Gastroesophageal sphincter (tissue), 4 donors: ENCODE results near the gene SLC36A1. TPM values are rescaled to one million over a fixed set of nuclear protein-coding genes. Genes with fewer than 3 reads are reported as not detected.

Experiments
- ATAC-seq: fragments of 150-250 bp; one replicate; pipeline ENCODE4 v1.9.1; 2016; ENCODE audit warnings: mild to moderate bottlenecking, moderate library complexity
- H3K27ac ChIP-seq, 4 donors: fragments of 200-600 bp; sonication (generic) in 3 of 4; 1 replicate in 3 of 4; 2 replicates in 1 of 4; pipeline ENCODE4 v1.5.1; 2016 to 2019
- H3K27me3 ChIP-seq: fragments of 200-600 bp; sonication (generic); one replicate; pipeline ENCODE4 v1.5.1; 2019
- H3K36me3 ChIP-seq, 2 donors: fragments of 200-600 bp; sonication (generic); one replicate each; pipeline ENCODE4 v1.5.1; 2019; ENCODE audit warnings: control low read depth in 1 of 2
- H3K4me1 ChIP-seq, 3 donors: fragments of 200-600 bp; sonication (generic); 1 replicate in 2 of 3; 2 replicates in 1 of 3; pipeline ENCODE4 v1.5.1; 2016 to 2019; ENCODE audit warnings: control low read depth in 2 of 3
- H3K4me3 ChIP-seq, 2 donors: fragments of 200-600 bp; sonication (generic); one replicate each; pipeline ENCODE4 v1.5.1; 2019; ENCODE audit warnings: mild to moderate bottlenecking in 1 of 2, moderate library complexity in 1 of 2
- H3K9me3 ChIP-seq, 3 donors: fragments of 200-600 bp; sonication (generic); one replicate each; pipeline ENCODE4 v1.5.1; 2017 to 2019; ENCODE audit warnings: control low read depth in 2 of 3
- EP300 ChIP-seq: sonication (generic); formaldehyde crosslinking; IDR thresholded peaks from one replicate; pipeline ENCODE4 v1.6.1; 2017; ENCODE audit warnings: antibody characterized with exemption, mild to moderate bottlenecking
- POLR2A ChIP-seq, 2 donors: fragments of 450-650 bp; IDR thresholded peaks; one replicate each; pipeline ENCODE4 v1.6.1; 2017; ENCODE audit warnings: antibody characterized with exemption in 2 of 2, mild to moderate bottlenecking in 2 of 2, moderate library complexity in 1 of 2
- POLR2AphosphoS5 ChIP-seq: sonication (generic); formaldehyde crosslinking; IDR thresholded peaks from one replicate; pipeline ENCODE4 v1.6.1; 2017; ENCODE audit warnings: antibody characterized with exemption
- WGBS, 2 donors: methylation state at CpG; one replicate each; pipeline ENCODE4 v1.1.5; 2018; ENCODE audit warnings: low coverage in 1 of 2; 5-methylcytosine and 5-hydroxymethylcytosine counted together
- total RNA-seq, 4 donors: library from RNA; depleted of rRNA; stranded (reverse); fragments of >200 nt; gene quantifications; one replicate each; pipeline ENCODE4 v1.1.0, GENCODE V29; 2016
- TF ChIP-seq, protein P1 (sequence below), 4 experiments: fragments of 200-600 bp in 2 of 4; fragments of 450-650 bp in 2 of 4; sonication (generic) in 1 of 4; IDR thresholded peaks; one replicate each; pipeline ENCODE4 v1.5.1; 2017 to 2019; ENCODE audit warnings: antibody characterized with exemption in 4 of 4, mild to moderate bottlenecking in 2 of 4, moderate library complexity in 2 of 4

SLC36A1 gene
- total RNA-seq, 4 donors from 2014 or later = 7.0 to 14.0 (median 8.5) TPM

DNA sequence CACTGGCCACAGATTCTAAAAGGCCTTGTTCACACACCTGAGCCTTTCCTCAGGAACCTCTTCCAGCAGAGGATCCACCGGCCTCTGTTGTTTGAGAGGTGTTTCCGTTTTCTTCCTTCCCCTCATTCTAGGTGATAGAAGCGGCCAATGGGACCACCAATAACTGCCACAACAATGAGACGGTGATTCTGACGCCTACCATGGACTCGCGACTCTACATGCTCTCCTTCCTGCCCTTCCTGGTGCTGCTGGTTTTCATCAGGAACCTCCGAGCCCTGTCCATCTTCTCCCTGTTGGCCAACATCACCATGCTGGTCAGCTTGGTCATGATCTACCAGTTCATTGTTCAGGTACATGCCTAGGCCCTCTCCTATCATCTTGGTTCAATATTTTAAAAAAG lies 20.2 kb downstream of the SLC36A1 start:
- Histone ChIP-seq H3K4me3 (no peak overlapping the region), H3K4me1 (no peaks in the 10 kb centered on the region), H3K27me3 (no peaks in the 10 kb centered on the region), H3K27ac (no peak overlapping the region), H3K36me3 (peaks cover 8 to 89% of the 10 kb centered on the region in 2 donors), H3K9me3 (no peaks in the 10 kb centered on the region)
- WGBS, 2 donors = 98 to 99% methylated on average over 5 to 8 of the region's 8 CpGs
- TF ChIP-seq EP300 (no peak), POLR2A (IDR thresholded peaks at IDR 0.05) (no peak), POLR2AphosphoS5 (no peak)
- TF ChIP-seq, protein P1, sequence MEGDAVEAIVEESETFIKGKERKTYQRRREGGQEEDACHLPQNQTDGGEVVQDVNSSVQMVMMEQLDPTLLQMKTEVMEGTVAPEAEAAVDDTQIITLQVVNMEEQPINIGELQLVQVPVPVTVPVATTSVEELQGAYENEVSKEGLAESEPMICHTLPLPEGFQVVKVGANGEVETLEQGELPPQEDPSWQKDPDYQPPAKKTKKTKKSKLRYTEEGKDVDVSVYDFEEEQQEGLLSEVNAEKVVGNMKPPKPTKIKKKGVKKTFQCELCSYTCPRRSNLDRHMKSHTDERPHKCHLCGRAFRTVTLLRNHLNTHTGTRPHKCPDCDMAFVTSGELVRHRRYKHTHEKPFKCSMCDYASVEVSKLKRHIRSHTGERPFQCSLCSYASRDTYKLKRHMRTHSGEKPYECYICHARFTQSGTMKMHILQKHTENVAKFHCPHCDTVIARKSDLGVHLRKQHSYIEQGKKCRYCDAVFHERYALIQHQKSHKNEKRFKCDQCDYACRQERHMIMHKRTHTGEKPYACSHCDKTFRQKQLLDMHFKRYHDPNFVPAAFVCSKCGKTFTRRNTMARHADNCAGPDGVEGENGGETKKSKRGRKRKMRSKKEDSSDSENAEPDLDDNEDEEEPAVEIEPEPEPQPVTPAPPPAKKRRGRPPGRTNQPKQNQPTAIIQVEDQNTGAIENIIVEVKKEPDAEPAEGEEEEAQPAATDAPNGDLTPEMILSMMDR (IDR thresholded peaks at IDR 0.05) = no peak
- no peak for ATAC-seq

DNA sequence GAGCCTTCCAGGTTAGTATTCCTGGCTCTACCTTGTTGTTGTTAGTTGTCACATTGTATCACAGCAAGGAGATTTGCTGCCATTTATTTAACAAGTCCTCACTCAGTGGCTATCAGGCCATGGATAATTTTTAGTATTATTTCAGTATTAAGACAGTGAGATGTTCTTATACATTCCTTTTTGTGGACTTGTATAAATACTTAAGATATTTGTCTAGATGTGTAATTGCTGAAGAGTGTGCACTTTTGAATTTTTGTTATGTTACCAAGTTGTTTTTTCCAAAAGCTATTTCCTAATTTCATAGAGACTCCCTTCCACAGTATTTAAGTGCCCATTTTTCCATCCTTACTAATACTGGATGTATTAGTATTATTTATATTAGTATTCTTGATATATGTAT lies 22.0 kb downstream of the SLC36A1 start:
- no peak for ATAC-seq
- Histone ChIP-seq H3K4me1 (no peaks in the 10 kb centered on the region), H3K36me3 (peaks cover 8 to 91% of the 10 kb centered on the region in 2 donors)

DNA sequence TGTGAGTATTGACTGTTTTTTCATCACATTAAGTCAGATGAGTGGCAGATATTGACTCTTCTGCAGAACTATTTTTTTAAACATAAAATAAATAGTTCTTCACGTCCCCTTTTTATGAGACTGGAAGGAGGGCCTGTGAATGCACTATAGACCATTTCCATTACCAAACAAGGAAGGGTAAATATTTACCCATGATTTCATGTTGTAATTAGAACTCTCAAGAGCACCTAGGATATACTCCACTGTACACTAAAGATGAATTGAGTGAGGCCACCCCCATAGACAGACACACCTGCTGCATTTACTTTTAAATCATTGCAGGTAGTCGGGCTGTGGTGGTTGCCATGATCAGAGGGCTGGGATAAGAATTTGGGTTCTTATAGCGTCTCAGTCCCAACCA lies 22.6 kb downstream of the SLC36A1 start:
- no peaks in the 10 kb centered on the region for H3K27me3 ChIP-seq
- no peak overlapping the region for H3K4me3 ChIP-seq
- H3K4me1 ChIP-seq = no peaks in the 10 kb centered on the region
- no peak overlapping the region for H3K27ac ChIP-seq
- 91 to 100% methylated on average over 1 to 3 of the region's 3 CpGs for WGBS, 2 donors
- TF ChIP-seq, protein P1 (IDR thresholded peaks at IDR 0.05) = no peak
- TF ChIP-seq POLR2A (IDR thresholded peaks at IDR 0.05) = no peak
- TF ChIP-seq POLR2AphosphoS5 = no peak
- no peak for TF ChIP-seq EP300
- ATAC-seq = no peak
- peaks cover 6 to 91% of the 10 kb centered on the region in 2 donors for H3K36me3 ChIP-seq
- H3K9me3 ChIP-seq = no peaks in the 10 kb centered on the region

More for the DNA sequence above, 22.0 kb downstream of the SLC36A1 start:
- Histone ChIP-seq H3K9me3 (no peaks in the 10 kb centered on the region), H3K27ac (no peak overlapping the region), H3K4me3 (no peak overlapping the region), H3K27me3 (no peaks in the 10 kb centered on the region)
- TF ChIP-seq POLR2A (IDR thresholded peaks at IDR 0.05) (no peak), EP300 (no peak), POLR2AphosphoS5 (no peak)
- TF ChIP-seq, protein P1 (IDR thresholded peaks at IDR 0.05) = no peak

DNA sequence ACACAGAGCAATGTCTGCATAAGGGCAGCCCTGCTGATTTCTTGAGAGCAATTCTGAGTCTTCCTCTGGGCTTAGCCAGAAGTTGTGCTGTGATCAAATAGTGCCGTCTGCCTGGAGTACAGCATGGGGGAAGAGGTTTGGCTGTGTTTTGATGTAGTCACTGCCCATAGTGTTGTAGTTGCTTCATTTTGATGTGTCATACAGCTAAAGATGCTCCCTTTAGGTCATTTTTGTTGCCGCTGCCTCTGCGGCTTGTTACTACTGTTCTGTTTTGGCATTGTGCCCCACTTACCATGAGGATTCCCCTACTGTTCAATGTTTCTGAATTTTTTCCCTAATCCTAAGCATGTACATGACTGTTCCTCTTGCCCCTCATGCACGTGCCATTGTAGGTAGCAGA lies 23.0 kb downstream of the SLC36A1 start:
- Histone ChIP-seq H3K36me3 (peaks cover 3 to 91% of the 10 kb centered on the region in 2 donors), H3K27me3 (no peaks in the 10 kb centered on the region), H3K4me1 (no peaks in the 10 kb centered on the region), H3K9me3 (no peaks in the 10 kb centered on the region), H3K27ac (no peak overlapping the region), H3K4me3 (no peak overlapping the region)
- TF ChIP-seq, protein P1 (IDR thresholded peaks at IDR 0.05) = no peak
- TF ChIP-seq POLR2AphosphoS5 (no peak), POLR2A (IDR thresholded peaks at IDR 0.05) (no peak), EP300 (no peak)
- ATAC-seq = no peak
- WGBS, 2 donors = 66 to 90% methylated on average over 2 to 3 of the region's 4 CpGs

DNA sequence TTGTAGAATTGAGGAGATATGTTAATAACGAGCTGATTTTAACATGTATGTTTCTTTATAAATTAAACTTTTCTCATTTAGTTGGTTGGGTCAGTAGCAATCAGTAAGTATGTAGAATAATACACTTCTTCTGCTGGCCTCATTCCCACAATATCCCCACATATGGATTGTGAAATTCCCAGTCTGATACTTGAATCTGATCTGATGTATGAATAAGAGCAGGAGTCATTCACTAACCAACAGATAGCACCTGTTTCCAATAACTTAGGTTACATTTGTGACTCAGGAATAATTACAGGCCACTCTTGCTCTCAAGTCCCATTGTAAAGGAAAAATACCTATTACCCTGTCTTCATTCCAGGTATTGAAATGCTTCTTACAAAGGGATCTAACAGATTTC lies 23.9 kb downstream of the SLC36A1 start:
- H3K4me3 ChIP-seq = no peak overlapping the region
- 100% methylated on average over 1 of the region's 1 CpG for WGBS, 2 donors
- no peaks in the 10 kb centered on the region for H3K9me3 ChIP-seq
- ATAC-seq = no peak
- H3K36me3 ChIP-seq = peaks cover under 1 to 92% of the 10 kb centered on the region in 2 donors
- H3K27ac ChIP-seq = no peak overlapping the region
- H3K27me3 ChIP-seq = no peaks in the 10 kb centered on the region
- no peaks in the 10 kb centered on the region for H3K4me1 ChIP-seq
- TF ChIP-seq POLR2AphosphoS5 (no peak), EP300 (no peak), POLR2A (IDR thresholded peaks at IDR 0.05) (no peak)
- TF ChIP-seq, protein P1 (IDR thresholded peaks at IDR 0.05) = no peak
